Left forelimb (tissue), 1 donor: ENCODE measurements around the gene COL5A3.
A peak's percentile ranks its signal among the peaks of the same experiment; 100 is the strongest.

Source experiments
- DNase-seq: peaks from one replicate; pipeline ENCODE4 v3.0.0-alpha.2; 2018; ENCODE audit warnings: low spot score

COL5A3 gene

DNA sequence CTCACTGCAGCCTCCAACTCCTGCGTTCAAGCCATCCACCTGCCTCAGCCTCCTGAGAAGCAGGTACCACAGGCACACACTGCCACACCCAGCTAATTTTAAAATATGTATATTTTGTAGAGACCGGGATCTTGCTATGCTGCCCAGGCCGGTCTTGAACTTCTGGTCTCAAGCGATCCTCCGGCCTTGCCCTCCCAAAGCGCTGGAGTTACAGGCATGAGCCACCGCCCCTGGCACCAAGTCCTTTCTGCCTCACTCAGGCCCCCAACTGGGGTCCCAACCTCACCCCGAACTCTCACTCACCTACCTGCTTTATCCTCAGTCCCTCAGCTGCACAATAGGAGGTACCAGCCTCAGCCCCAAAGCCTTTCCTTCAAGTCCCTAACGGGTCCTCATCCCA lies 635 bp upstream of the COL5A3 start:
- no peak for DNase-seq

DNA sequence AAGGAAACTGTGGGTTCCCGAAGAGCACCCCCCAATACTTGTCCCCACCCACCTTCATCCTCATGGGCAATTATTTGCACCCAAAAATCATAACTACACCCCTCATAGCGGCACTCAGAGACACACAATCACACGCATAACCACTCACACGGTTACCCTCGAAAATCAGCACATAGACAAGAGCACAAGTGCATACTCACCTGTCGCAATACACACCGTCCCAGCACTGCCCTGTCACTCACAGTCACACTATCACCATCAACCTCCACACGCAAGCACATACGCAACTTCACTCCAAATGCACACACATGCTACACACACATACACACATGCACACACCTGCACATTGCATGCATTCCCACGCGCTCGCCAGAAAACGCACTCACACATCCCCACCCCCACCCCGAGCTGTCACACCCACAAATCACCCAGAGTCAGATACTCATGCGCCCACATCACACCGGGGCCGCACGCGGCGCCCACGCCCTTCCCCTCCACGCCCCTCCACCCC lies 535 bp downstream of the COL5A3 start:
- no peak for DNase-seq

DNA sequence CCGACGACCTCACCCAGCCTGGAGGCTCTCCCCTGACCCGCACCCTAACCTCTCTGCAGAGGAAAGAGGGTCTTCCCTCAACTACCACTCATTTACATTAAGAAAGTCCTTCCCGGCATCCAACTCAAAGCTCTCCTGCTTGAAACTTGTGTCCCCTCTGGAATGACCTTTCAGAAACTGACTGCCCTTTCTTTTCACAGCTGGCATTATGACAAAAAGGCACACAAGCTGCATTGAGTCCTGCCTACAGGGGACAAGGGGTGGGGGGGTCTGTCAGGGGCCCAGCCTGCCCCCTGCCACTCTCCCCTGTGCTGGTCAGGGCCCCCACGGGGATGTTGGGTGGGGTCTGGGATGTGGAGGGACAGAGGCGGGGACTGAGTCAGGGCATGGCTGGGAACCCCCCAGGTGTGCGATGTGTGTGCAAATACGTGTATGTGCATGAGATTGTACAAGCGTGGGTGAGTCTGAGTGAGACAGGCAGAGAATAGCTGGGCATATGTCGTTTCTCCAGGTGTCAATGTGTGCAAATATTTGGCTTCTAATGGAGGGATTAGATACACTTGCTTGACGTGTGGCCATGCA lies 2.0 kb downstream of the COL5A3 start:
- no peak for DNase-seq

DNA sequence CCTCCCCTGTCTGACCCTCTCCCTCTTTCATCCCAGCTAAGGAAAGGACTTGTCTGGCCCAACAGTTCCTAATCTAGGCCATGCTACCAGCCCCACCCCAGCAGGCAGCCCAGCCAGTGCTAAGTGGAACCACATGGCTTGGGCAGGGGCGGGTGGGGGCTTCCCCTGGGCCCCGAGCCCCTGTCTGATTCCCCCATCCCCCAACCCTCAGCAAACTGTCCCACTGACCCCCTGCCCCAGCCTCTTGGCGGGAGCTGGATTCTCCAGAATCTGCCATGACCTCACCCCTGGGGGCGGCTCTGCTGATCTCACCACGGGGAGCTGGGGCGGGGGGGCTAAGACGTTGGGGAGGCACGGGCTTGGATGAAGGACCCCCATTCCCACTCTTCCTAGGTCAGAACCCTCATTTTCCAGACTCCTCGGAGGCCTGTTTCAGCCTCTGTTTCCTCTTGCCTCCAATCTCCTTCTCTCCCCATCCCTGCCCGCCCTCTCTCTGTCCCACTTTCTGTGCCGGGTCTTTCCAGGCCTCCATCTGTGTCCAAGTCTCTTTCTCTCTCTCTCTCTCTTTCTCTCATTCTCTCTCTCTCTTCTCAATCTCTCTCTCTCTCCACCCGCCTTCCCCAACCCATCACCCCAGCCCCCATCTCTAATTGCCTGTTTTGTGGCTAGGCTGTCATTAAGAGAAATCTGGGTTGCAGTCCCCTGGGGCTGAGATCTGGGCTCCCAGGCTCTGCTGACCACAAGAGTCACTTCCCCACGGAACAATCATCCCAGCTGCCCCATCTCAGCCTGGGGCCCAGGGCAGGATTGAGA lies 2.7 kb downstream of the COL5A3 start:
- peak; percentile 76 for DNase-seq

DNA sequence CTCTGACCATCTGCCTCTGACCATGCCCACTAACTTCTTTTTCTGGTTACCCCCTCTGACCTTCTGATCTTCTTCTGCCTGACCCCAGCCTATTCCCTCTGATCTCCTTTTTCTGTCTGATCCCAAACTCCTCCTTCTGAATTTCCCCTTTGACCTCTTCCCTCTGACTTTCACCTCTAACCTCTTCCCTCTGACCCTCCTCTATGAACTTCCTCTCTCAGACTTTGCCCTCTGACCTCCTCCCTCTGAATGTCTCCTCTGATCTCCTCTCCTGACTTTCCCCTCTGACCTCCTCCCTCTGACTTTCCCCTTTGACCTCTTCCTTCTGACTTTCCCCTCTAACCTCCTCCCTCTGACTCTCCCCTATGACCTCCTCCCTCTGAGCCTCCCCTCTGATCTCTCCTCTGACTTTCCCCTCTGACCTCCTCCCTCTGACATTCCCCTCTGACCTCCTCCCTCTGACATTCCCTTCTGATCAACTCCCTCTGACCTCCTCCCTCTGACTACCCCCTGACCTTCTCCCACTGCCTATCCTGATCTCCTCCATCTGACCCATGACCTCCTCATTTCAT lies 3.5 kb downstream of the COL5A3 start:
- no peak for DNase-seq

DNA sequence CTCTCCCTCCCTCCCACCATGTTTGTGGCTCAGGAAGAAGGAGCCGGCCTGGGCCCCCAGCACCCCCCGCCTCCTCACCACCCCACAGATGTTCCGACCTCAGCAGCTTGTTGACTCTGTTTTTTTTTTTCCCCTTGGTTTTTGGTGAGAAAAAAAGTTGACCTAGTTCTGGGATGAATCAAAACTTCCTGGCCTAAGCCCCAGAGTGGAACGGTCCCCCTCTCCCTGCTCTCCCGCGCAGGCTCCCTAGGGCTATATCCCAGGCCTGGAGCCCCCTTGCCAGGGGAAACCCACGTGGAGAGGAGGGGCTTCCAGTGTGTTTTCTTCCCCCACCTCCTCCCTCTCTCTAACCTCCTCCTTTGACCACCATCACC lies 4.0 kb downstream of the COL5A3 start:
- DNase-seq: peak; percentile 75

DNA sequence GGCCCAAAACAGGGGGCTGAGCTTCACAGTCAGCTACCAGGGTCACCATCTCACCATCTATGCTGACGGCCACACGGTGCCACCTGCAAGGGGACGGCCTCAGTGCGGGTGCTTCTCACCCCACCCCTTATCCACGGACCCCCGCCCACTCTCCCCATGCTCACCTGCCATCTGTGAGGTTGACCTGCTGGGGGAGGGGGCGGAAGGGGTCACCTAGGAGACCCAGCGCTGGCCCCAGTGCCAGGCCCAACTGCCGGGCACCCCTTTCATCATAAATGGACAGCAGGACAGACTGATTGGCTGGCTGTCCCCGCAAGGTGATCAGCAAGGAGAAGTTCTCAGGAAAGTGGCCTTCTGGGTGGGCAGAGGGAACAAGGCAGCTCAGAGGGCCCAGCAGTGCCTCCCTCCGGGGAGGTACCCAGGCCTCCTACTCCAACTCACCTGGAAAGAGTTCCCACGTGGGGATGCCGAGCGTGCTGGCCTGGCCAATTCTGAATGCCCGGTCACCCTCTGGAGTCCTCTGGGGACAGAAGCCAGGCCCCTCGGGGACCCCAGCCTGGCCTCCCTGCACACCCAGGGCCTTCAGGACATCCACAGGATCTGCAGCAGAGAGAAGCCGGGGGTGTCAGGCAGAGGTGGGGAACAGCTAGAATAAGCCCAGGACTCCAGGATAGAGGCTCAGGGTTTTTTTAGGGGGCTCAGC lies 4.5 kb downstream of the COL5A3 start:
- no peak for DNase-seq

DNA sequence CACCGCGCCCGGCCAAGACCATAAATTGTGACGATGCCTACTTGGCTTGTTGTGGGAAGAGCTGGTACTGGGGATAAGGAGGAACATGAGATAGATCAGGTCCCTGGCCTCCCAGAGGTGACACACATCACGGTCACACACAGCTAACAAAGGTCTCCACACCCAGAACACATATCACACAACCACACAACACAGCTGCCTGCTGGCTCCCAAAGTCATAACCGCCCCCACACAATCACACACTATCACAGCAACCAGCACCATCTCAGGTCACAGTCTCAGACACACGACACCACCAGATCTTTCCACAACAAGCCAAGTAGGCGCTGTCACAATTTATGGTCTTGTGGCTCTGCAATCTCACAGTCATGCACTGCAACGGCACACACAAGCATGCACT lies 5.7 kb downstream of the COL5A3 start:
- no peak for DNase-seq

DNA sequence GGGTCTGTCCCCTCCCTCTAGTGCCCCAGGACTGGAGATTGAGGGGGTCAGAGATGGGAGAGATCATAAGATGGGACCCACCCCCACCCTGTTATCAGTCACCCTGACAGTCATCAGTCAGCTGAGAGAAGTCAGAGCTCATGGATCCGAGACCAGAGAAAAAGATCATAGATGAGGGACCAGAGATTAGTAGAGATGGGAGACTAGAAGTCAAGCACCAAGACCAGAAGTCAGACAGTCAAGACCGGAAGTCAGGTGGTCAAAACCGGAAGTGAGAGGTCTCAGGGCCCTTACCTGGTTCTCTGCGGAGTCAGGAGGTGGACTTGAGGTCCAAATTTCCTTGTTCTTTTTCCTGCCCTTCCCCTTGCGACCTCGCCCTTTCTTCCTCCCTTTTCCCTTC lies 7.0 kb downstream of the COL5A3 start:
- DNase-seq: no peak

DNA sequence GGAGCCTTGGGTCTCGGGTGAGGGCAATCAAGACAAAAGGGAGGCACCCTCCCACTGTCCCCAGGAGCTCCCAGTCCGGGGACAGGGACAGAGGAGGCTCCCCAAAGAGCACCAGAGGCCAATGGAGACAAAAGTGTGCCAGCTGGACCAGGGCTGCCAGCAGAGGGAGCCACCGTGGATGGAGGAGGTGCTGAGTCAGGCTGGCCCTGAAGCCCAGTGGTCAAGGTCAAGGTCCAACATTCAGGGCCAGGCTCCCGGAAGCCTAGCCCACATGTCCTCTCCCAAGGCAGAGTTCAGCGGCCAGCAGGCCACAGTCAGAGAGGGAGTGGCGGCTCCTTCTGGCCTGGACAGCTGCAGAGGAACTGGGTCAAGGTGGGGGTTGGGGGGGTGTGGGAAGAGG lies 8.4 kb downstream of the COL5A3 start:
- no peak for DNase-seq

DNA sequence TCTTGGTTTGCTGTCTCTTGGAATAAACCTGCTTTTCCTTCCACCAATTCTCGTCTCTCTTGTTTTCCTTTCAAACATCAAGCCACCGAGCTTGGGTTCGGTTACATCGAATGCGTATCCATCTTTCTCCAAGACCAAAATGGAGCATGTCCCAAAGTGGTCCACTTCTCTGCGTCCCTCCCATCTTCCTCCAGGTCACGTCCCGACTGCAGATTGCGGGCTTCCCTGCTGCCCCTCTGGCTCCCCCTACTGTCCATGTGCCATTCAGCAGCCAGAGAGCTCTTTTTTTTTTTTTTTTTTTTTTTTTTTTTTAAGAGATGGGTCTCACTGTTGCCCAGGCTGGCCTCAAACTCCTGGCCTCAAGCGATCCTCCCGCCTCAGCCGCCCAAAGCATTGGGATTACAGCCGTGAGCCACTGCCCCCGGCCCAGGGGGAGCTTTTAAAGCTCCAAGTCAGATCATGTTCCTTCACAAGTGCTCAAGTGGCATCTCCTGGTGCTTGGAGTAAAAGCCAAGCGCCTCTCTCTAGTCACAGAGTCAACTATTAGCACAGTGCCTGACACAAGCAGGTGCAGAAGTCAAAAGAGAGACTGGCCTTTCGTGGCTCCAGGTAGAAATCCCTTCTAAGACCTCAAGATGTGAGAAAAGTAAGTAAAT lies 10.0 kb downstream of the COL5A3 start:
- peak; percentile 75 for DNase-seq

DNA sequence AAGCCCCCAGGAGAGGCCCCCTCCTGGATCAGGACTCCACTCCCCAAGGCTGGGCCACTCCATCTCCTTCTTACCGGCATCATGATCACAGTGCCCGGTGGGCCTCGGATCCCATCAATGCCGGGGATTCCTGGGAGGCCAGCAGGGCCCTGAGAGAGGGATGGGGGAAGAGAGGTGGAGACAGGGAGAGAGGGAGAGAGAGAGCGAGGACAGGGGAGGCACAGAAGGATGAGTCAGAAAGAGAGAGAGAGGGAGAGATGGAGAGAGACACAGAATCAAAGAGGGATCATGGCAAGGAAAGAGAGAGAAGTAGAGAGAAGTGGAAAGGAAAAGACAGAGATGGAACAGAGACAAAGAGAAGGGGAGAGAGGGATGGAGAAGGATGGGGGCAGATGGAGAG lies 13.8 kb downstream of the COL5A3 start:
- no peak for DNase-seq

DNA sequence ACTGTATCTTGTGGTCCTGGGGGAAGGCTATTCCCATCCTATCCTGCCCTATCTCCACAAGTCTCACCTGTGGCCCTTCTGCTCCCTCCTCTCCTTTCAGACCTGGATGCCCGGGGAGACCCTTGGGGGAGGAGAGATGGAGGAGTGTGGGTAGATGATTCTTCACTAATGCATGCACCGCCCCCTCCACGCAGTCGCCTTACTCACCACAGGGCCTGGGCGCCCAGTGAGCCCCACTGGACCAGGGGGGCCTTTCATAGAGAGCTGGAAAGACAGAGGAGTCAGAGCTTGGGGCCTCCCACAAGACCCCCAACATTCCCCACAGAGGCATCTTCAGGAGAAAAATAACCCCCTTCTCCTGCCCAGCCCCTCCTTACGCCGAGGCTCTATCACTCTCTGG lies 14.3 kb downstream of the COL5A3 start:
- no peak for DNase-seq

DNA sequence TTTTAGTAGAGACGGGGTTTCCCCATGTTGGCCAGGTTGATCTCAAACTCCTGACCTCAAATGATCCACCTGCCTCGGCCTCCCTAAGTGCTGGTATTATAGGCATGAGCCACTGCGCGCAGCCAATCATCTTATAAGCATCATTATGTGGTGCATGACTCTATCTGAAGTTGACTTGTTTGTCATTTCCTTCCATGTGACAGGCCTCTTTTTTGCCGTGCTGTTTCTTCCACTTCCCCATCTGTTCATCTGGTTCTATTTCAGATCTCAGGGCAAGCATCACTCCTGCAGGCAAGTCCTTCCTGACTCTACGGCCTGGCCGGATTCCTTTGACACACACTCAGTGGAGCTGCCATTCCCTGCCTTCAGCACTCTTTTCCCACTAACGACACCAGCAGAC lies 15.2 kb downstream of the COL5A3 start:
- DNase-seq: no peak

DNA sequence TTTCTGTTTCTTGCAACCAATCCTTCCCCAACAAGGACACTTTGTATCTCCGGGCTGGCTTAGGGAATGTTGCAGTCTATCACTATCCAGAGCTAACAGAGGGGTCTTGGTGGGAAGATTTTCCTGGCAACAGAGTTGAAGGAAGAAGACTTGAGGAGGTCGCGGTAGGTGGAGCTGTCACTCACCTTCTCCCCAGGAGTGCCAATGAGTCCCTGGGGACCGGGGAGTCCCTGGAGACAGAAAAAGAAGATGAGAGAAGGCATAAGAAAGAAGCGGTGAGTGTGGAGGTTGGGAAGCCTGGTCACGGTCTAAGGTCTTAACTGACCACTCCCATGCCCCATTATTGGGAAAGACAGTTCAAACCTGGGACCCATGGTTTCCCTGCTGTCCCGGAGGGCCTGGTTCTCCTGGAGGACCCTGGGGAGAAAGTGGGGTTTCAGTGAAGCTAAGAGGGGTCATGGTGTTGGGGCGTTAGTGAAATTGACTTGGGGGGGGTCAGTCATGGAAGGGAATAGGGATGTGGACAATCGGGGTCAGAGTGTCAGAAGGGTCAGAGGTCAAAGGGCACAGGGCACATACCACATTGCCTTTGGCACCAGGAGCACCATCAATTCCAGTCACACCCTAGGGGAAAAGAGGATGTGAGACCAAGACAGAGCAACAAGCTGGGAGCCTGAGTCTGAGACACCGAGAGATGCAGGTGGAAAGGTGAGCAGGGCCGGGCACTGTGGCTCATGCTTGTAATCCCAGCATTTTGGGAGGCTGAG lies 18.7 kb downstream of the COL5A3 start:
- DNase-seq: no peak

DNA sequence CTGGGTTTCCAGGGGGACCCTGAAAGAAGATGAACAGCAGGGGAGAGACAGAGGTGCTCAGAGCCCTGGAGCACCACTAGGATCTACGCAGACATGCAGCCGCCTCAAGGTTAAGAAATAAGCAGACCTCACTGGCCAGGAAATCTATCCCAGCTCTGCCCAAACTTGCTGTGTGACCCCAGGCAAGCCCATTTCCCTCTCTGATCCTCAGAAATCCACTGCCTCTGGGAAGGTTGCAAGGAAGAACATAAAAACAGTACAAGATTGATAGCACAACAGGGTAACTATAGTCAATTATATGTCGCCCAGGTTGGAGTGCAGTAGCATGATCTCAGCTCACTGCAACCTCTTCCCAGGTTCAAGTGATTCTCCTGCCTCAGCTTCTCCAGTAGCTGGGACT lies 20.8 kb downstream of the COL5A3 start:
- DNase-seq: no peak

DNA sequence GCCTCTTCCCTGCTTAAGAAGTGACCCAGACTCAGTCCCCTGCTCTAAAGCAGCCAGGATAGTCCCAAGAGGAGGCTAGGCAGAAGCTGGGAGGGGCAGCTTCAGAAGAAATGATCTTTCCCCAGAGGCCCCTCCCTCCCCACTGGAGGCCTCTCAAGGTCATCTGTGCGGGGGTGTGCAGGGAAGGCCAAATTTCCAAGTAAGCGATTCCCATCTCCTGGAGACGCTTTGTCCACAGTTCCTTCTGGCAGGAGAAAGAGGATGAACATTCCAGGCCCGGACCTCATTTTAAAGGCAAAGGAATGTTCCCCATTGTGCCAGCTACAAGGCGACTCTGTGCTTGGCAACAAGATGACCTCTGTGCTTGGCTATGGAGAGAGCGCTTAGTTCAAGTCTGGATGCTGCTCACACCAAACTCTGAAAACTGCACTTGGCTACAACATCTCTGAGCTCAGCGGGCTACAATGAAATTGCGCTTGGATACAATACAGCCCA lies 23.5 kb downstream of the COL5A3 start:
- peak; percentile 74 for DNase-seq

DNA sequence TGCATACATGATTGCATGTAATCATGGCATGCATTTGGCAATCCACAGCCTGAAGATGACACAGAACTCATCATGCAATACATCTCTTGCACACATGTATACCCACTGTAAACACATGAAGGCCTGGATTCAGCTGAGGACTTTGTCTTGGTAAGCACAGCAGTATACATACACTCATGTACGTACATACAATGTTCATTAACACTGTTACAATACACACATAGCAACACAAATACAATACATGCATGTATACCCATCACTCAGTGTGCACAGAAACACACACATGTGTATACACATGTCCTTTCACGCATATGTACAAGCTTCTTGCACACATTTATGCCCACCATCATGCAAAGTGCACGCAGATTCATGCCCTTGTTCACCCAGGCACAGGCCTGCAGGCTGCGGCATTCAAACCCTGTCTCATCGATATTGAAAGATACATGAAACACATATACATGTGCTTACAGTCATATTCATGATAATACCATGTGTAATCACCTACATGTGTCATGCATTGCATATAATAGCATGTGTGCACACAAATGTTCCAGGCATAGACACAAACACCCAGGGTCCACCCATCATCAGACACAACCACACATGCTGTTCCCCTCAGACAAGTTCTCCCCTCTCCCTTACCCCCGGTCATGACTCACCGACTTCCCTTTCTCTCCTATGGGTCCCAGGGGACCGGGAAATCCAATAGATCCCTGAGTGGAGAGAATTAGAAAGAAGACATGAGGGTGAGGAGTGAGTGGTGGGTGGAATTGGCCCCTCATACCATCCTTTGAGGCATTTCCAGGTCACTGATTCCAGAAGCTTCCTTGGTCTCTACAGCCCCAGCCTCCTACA lies 28.7 kb downstream of the COL5A3 start:
- no peak for DNase-seq

DNA sequence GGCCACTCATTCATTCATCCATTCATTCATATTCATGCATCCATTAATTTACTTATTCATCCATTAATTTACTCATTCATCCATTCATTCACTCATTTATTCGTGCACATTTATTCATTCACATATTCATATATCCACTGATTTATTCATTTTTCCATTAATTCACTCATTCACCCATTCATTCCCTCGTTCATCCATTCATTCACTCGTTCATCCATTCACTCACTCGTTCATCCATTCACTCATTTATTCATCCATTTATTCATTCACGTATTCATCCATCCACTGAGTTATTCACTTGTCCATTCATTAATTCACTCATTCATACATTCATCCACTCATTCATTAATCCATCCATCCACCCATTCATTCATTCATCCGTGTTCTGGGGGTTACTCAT lies 38.2 kb downstream of the COL5A3 start:
- no peak for DNase-seq

DNA sequence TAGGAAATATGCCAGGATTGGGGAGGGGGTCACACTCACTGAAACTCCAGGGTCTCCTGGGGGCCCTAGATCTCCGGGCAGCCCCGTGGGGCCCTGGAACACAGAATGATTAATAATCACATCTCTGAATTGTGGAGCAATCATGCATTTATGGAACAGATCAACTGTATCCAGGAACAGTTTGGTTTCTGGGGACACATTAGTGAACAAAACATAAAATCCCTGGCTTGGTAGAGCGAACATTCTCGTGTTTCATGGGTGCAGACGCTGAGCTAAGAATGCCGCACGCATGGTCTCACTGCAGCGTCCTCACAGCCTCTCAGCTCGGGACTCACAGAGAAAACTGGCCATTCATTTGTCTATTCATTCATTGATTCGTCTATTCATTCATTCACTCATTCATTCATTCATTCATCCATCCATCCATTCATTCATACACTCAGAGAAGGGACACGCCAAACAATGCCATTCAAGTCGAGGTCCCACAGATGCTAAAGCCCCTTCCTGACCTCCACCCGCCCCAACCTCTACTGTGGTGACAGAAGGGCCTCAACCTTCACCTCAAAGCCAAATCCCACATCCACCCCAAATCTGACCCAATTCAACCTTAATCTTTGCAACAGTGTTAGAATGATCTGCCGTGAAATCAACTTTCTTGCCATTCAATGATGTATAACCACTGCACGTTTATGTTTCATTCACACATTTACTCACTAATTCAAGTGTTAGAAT lies 39.0 kb downstream of the COL5A3 start:
- DNase-seq: no peak
